Posterior vena cava (tissue), 2 donors: ENCODE data around the gene FSIP1. TPM values are rescaled to one million over a fixed set of nuclear protein-coding genes. Genes with fewer than 3 reads are reported as not detected.

Experiments
- DNase-seq: peaks from one replicate; pipeline ENCODE4 v3.0.0-alpha.2; 2020; ENCODE audit warnings: low spot score
- intact Hi-C, 2 donors: fragments of 100-400 bp; cut with DNase I; formaldehyde crosslinking; loops; one replicate each; pipeline versions ENCODE4 v1.14.1 to v1.14.2; 2022 to 2023
- total RNA-seq, 2 donors: library from RNA; stranded (reverse); fragmentation: NEBNext Ultra II Directional; extraction: Animal tissue kit (Norgen Biotek cat#: 25700); gene quantifications; one replicate each; pipeline ENCODE4 v1.2.1, GENCODE V29; 2021
- donor health status: DM: yes; HTN: yes; CAD: no.
- donor health status: DM: yes; HTN: yes; CAD: no.

FSIP1 gene
- total RNA-seq, 2 donors from 2014 or later, result 0.69 to 1.00 TPM

DNA sequence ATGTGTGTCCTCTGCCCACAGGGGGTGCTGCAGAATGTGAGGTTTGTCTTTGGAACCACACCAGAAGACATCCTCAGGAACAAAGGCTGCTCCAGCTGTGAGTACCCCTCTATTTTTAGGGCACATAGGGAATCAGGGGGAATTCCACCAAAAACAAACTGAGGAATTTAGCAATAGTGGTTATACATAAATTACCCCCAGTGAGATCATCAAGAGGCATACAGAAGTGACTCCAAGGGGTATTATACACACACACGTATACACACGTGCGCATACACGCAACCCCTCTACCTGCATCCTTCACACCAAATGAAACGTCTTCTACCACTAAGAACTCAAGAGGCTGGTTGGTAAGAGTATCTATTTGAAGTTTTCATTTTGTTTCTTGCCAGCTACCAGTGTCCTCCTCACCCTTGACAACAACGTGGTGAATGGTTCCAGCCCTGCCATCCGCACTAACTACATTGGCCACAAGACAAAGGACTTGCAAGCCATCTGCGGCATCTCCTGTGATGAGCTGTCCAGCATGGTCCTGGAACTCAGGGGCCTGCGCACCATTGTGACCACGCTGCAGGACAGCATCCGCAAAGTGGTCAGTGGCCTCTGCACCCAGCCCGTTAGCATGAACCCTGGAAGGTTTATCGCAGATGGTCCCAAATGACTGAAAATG, 198.9 kb downstream of the FSIP1 start:
- intact Hi-C loops, result loop anchor here (5.0 to 10.0 kb wide), 2 partner anchors 411 to 769 kb away; no protein-coding TSS in a partner anchor
- DNase-seq, result peak; percentile 86

GRCh38 chr15:39582977-39583595, 199.6 kb downstream of the FSIP1 start:
- intact Hi-C loops, result loop anchor here (5.0 to 10.0 kb wide), 2 partner anchors 411 to 768 kb away; no protein-coding TSS in a partner anchor
- DNase-seq, result no peak

DNA sequence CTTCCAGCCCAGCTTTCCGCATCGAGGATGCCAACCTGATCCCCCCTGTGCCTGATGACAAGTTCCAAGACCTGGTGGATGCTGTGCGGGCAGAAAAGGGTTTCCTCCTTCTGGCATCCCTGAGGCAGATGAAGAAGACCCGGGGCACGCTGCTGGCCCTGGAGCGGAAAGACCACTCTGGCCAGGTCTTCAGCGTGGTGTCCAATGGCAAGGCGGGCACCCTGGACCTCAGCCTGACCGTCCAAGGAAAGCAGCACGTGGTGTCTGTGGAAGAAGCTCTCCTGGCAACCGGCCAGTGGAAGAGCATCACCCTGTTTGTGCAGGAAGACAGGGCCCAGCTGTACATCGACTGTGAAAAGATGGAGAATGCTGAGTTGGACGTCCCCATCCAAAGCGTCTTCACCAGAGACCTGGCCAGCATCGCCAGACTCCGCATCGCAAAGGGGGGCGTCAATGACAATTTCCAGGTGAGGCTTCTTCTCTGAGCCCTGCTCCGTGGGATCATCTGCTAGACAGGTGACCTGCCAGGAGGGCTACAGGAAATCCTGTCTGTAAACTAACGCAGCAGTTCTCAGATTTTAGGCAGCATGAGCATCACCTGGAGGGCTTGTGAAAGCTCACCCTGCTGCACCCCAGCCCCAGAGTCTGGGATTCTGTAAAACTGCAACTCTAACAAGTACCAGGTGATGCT, 200.2 kb downstream of the FSIP1 start:
- intact Hi-C loops, result loop anchor here (5.0 to 10.0 kb wide), 2 partner anchors 410 to 768 kb away; no protein-coding TSS in a partner anchor
- DNase-seq, result peak; percentile 89

DNA sequence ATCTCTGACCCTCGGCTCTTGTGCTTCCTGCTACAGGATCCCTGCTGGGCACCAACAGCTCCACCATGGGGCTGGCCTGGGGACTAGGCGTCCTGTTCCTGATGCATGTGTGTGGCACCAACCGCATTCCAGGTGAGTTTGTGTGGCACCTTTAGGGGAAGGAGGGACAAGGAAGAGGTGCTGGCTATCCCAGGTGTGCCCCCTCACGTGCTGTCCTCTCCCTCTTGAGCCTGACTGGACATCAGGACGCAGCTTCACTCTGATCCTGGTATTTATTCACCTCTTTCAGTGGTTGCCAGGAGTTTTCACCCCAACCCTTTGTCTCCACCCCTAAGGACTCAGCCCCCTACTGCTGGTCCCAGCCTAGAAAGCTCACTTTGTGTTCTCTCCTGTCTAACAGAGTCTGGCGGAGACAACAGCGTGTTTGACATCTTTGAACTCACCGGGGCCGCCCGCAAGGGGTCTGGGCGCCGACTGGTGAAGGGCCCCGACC, 200.8 kb downstream of the FSIP1 start:
- peak; percentile 90 for DNase-seq

GRCh38 chr15:39581242-39581792, 201.3 kb downstream of the FSIP1 start:
- intact Hi-C loops, result loop anchor here (2.0 to 10.0 kb wide), 3 partner anchors 409 to 767 kb away; no protein-coding TSS in a partner anchor
- DNase-seq, result no peak

More for the DNA sequence above, 200.8 kb downstream of the FSIP1 start:
- intact Hi-C loops, result loop anchor here (2.0 to 10.0 kb wide), 3 partner anchors 410 to 767 kb away; no protein-coding TSS in a partner anchor

DNA sequence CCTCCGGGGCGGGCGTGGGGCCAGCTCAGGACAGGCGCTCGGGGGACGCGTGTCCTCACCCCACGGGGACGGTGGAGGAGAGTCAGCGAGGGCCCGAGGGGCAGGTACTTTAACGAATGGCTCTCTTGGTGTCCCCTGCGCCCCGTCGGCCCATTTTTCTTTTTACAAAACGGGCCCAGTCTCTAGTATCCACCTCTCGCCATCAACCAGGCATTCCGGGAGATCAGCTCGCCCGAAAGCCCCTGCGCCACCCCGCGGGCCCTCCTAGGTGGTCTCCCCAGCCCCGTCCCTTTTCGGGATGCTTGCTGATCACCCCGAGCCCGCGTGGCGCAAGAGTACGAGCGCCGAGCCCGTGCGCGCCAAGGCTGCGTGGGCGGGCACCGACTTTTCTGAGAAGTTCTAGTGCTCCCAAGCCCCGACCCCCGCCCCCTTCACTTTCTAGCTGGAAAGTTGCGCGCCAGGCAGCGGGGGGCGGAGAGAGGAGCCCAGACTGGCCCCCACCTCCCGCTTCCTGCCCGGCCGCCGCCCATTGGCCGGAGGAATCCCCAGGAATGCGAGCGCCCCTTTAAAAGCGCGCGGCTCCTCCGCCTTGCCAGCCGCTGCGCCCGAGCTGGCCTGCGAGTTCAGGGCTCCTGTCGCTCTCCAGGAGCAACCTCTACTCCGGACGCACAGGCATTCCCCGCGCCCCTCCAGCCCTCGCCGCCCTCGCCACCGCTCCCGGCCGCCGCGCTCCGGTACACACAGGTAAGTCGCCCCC, 202.0 kb downstream of the FSIP1 start, which contains the start of gene THBS1:
Gene THBS1 (plus strand): TSS at position 595 of the 757 bp plus-strand sequence. CDS start 779 bp downstream, outside the sequence.
- intact Hi-C loops, result loop anchor here (2.0 to 10.0 kb wide), 3 partner anchors 408 to 766 kb away; no protein-coding TSS in a partner anchor
- DNase-seq, result peak; percentile 97

DNA sequence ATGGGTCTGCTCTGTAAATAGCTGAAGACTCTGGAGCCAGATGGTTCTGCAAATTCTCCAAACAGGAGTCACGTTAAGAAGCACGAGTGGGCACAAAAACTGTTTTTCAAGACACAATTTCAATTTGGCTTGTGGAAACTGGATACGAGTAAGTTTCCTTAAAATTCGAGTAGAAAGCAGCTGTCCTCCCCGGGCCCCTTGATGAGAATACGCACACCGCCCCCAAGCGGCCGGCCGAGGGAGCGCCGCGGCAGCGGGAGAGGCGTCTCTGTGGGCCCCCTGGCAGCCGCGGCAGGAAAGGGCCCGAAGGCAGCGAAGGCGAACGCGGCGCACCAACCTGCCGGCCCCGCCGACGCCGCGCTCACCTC, 202.5 kb downstream of the FSIP1 start:
- intact Hi-C loops, result loop anchor here (2.0 to 10.0 kb wide), 3 partner anchors 408 to 765 kb away; no protein-coding TSS in a partner anchor
- DNase-seq, result peak; percentile 98

GRCh38 chr15:39579487-39580116, 203.0 kb downstream of the FSIP1 start:
- intact Hi-C loops, result loop anchor here (2.0 to 10.0 kb wide), 7 partner anchors 65 to 765 kb away; no protein-coding TSS in a partner anchor
- peak; percentile 90 for DNase-seq

- intact Hi-C loops, result loop anchor here (5.0 to 10.0 kb wide), 5 partner anchors 64 to 407 kb away; no protein-coding TSS in a partner anchor
- no peak for DNase-seq
These were observed 203.7 kb downstream of the FSIP1 start for GRCh38 chr15:39578851-39579486.

DNA sequence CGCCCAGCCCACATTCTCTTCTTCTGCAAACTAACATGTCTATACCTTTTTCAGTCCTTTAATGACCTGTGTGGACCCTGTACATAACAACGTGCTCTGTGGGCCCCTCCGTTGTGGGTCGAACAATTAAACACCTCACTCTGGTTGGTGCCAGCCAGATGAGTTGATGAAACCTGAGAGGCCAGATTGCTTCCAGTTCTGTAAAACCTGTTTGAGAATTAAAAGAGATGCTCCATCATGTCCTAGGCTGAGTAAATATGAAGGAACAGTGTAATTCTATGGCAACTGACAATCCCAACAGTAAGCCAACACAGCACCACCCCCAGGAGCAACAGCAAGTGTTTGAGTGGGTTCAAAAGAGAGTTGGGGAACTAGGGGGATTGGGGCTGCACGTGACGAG, 207.5 kb downstream of the FSIP1 start:
- DNase-seq, result no peak
- intact Hi-C loops, result loop anchor here (5.0 to 10.0 kb wide), 5 partner anchors 60 to 403 kb away; no protein-coding TSS in a partner anchor

GRCh38 chr15:39574427-39574826, 208.2 kb downstream of the FSIP1 start:
- DNase-seq, result no peak
- intact Hi-C loops, result loop anchor here (10.0 kb wide), 3 partner anchors 60 to 220 kb away; no protein-coding TSS in a partner anchor

- intact Hi-C loops, result loop anchor here (10.0 kb wide), 3 partner anchors 59 to 219 kb away; no protein-coding TSS in a partner anchor
- DNase-seq, result no peak
These were observed 208.8 kb downstream of the FSIP1 start for GRCh38 chr15:39573844-39574243.

GRCh38 chr15:39573287-39573686, 209.4 kb downstream of the FSIP1 start:
- intact Hi-C loops, result loop anchor here (10.0 kb wide), 3 partner anchors 58 to 218 kb away; no protein-coding TSS in a partner anchor
- DNase-seq, result no peak

GRCh38 chr15:39565851-39566250, 216.8 kb downstream of the FSIP1 start:
- DNase-seq, result no peak
- intact Hi-C loops, result no loop called here

DNA sequence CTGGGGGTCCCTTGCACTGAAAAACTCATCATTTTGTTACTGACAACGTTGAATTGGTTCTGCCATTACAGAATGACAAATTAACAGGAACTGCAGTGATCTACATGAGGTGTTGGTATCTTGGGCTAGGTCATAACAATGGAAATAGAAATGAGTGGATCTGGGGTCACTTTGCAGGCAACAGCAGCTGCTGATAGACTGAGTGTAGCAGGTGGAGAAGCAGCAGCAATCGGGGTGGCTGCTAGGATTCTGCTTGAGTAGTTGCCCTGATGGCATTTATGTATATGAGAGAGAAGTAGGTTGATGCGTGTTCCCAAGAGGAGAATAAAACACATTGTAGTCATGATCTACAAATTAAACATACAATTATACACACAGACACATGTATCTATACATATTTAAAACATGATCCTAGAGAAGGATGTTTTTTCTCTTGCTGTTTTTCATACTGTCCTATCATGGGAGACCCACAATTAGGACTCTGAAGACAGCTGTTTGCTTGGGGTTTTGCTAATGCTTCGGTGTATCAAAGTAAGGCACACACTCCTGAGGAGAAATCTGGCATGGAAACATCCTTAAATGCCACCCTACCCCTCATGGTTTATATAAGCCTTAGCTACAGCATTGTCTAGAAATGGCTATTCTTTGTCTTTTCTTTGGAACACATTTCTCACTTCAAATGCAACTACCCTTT, 217.5 kb downstream of the FSIP1 start:
- no peak for DNase-seq
- intact Hi-C loops, result no loop called here

DNA sequence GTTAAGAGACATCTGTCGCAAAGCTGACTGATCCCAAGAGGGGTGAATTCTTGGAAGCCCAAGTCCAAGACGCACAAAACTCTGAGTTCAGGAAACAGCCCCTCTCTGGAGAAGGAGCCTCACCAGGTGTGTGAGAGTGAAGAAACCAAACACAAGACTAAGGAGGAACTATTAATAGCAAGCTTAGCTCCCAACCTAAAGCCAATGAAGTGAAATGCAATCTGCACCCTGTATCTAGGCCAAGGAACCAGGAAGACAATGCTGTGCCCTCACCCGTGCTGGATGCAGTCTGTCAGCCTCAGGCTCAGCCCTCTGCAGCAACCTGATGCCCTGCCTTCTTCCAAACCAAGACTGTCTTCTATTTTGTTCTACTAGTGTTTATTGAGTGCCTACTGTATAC, 224.2 kb downstream of the FSIP1 start:
- DNase-seq, result no peak
- intact Hi-C loops, result no loop called here

DNA sequence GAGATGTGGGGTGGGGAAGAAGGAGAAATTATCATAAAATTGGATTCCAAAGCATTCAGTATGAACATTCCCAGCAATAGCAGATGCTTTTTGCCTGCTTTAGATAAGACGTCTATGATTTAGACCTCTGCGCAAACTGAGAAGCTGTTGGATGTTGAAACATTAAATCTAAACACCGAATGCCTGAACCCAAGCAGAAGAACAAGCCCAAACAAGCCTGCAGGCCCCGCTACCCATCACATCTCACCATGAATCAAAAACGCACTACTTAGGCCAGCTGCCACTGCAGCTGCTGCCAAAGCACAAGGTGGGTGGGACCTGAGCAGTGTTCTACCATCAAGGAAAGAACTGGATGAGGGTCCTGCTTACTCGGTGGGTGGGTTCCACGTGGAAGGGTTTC, 226.2 kb downstream of the FSIP1 start:
- intact Hi-C loops, result no loop called here
- no peak for DNase-seq
